Endothelial cell of umbilical vein (primary cell): ENCODE results near the gene CXCR6. TPM values are rescaled to one million over a fixed set of nuclear protein-coding genes. Genes with fewer than 3 reads are reported as not detected.
A peak's percentile ranks its signal among the peaks of the same experiment; 100 is the strongest.

Experiments used
- BruUV-seq: library from RNA; stranded (reverse); fragments of 400-500 nt; replicated peaks from 2 replicates; lab custom pipeline; 2021; lab: Mats Ljungman, UMichigan
- CTCF ChIA-PET: fragments of 300-600, 350-600 bp; sonication (Branson Sonifier 250); formaldehyde crosslinking; loops from one replicate; lab custom pipeline; 2021; ENCODE audit warnings: antibody characterized with exemption, inconsistent platforms; lab: Charles Lee
- POLR2A ChIA-PET: fragments of 300-600, 350-600 bp; sonication (Branson Sonifier 250); formaldehyde crosslinking; loops from one replicate; lab custom pipeline; 2021; ENCODE audit warnings: antibody characterized with exemption, inconsistent platforms; lab: Charles Lee
- DNase-seq: peaks from one replicate; pipeline ENCODE4 v3.0.0-alpha.2; 2011; ENCODE audit warnings: low read depth, low spot score
- FAIRE-seq: peaks from 2 replicates; lab custom pipeline; 2011; peaks lifted over from hg19 to GRCh38; lab: Jason Lieb, UNC
- H2AFZ ChIP-seq: 2 replicates; pipeline ENCODE4 v1.6.0; 2012; ENCODE audit warnings: low read depth, low read length, control low read depth, inconsistent platforms
- H3K27ac ChIP-seq: 2 replicates; pipeline ENCODE4 v1.5.1; 2011; ENCODE audit warnings: low read depth, mild to moderate bottlenecking, control low read depth, low read length, moderate library complexity; ENCODE audit not compliant: insufficient read depth
- H3K27me3 ChIP-seq, 2 experiments: 2 replicates each; pipeline versions ENCODE4 v1.6.0 to v1.6.1; 2011; ENCODE audit warnings: low read length in 2 of 2, mixed read lengths in 1 of 2; ENCODE audit not compliant: control insufficient read depth in 2 of 2, insufficient read depth in 2 of 2
- H3K36me3 ChIP-seq, 2 experiments: 2 replicates in 1 of 2; 3 replicates in 1 of 2; pipeline ENCODE4 v1.5.1; 2011; ENCODE audit warnings: low read length in 2 of 2, mild to moderate bottlenecking in 1 of 2, moderate library complexity in 1 of 2; ENCODE audit not compliant: control insufficient read depth in 2 of 2, insufficient read depth in 2 of 2; ENCODE audit errors: extremely low read depth in 1 of 2
- H3K4me1 ChIP-seq: 3 replicates; pipeline ENCODE4 v1.5.1; 2011; ENCODE audit warnings: mild to moderate bottlenecking, low read length; ENCODE audit not compliant: control insufficient read depth, insufficient read depth; ENCODE audit errors: extremely low read depth
- H3K4me2 ChIP-seq: 2 replicates; pipeline ENCODE4 v1.6.1; 2011; ENCODE audit warnings: low read length, control low read depth, mixed read lengths; ENCODE audit not compliant: insufficient read depth
- H3K4me3 ChIP-seq, 3 experiments: fragments of 200-600 bp in 1 of 3; sonication (generic), shearing (Covaris generic) in 1 of 3; replicated peaks in 1 of 3; 2 replicates each; pipeline ENCODE4 v1.5.1; 2011 to 2016; ENCODE audit warnings: control low read depth in 3 of 3, low read length in 3 of 3, mild to moderate bottlenecking in 2 of 3, inconsistent platforms in 1 of 3, low read depth in 1 of 3, moderate library complexity in 1 of 3; ENCODE audit not compliant: insufficient read depth in 1 of 3
- H3K79me2 ChIP-seq: 2 replicates; pipeline ENCODE4 v1.6.0; 2012; ENCODE audit warnings: low read length, inconsistent platforms; ENCODE audit not compliant: control insufficient read depth, insufficient read depth
- H3K9ac ChIP-seq: replicated peaks from 2 replicates; pipeline ENCODE3; 2011; ENCODE audit warnings: low read length, control low read depth; ENCODE audit not compliant: insufficient read depth; ENCODE audit errors: extremely low read depth
- H3K9me1 ChIP-seq: replicated peaks from 3 replicates; pipeline ENCODE4 v1.6.0; 2011; ENCODE audit warnings: mild to moderate bottlenecking, low read length; ENCODE audit not compliant: control insufficient read depth, insufficient read depth; ENCODE audit errors: extremely low read depth
- H3K9me3 ChIP-seq: replicated peaks from 2 replicates; pipeline ENCODE4 v1.5.1; 2012; ENCODE audit warnings: low read length, inconsistent platforms; ENCODE audit not compliant: control insufficient read depth, insufficient read depth
- H4K20me1 ChIP-seq: replicated peaks from 2 replicates; pipeline ENCODE3; 2011; ENCODE audit warnings: mild to moderate bottlenecking, low read length; ENCODE audit not compliant: control insufficient read depth, insufficient read depth; ENCODE audit errors: extremely low read depth
- CTCF ChIP-seq, 2 donors: IDR thresholded peaks; 1 replicate in 1 of 2; 2 replicates in 1 of 2; pipeline ENCODE4 v1.5.1; 2011; ENCODE audit warnings: low read length in 2 of 2, mild to moderate bottlenecking in 2 of 2, moderate library complexity in 2 of 2, control low read depth in 1 of 2, inconsistent platforms in 1 of 2, low read depth in 1 of 2; ENCODE audit not compliant: insufficient read depth in 1 of 2; ENCODE audit errors: extremely low read depth in 1 of 2
- EZH2 ChIP-seq: IDR thresholded peaks from 2 replicates; pipeline ENCODE4 v1.6.1; 2012; ENCODE audit warnings: borderline replicate concordance, low read depth, mild to moderate bottlenecking, moderate library complexity, low read length, inconsistent platforms; ENCODE audit not compliant: severe bottlenecking
- MYC ChIP-seq: IDR thresholded peaks from one replicate; pipeline ENCODE4 v1.6.1; 2011; ENCODE audit warnings: mild to moderate bottlenecking, low read depth, low read length
- POLR2AphosphoS5 ChIP-seq: IDR thresholded peaks from 2 replicates; pipeline ENCODE4 v1.6.1; 2012; ENCODE audit warnings: low read depth, mild to moderate bottlenecking, control low read depth, low read length, moderate library complexity; ENCODE audit not compliant: insufficient read depth
- dilution Hi-C: fragments of 300-500 bp; cut with MboI; formaldehyde crosslinking; loops from one replicate; pipeline ENCODE4 v1.15.0; 2019; ENCODE audit warnings: low sequenced_read_pairs; ENCODE audit not compliant: extremely low pct_ligation_motif_present
- intact Hi-C: fragments of 100-400 bp; cut with micrococcal nuclease; formaldehyde crosslinking; loops from one replicate; pipeline ENCODE4 v1.10.0; 2022
- polyA plus RNA-seq, 4 experiments: library from polyadenylated mRNA; depleted of rRNA in 3 of 4; stranded (reverse) in 3 of 4; unstranded in 1 of 4; fragments of >200 nt; gene quantifications; 2 replicates each; pipeline versions ENCODE4 v1.2.1 to v1.2.3, GENCODE V29; 2011 to 2012; ENCODE audit warnings: missing spikeins in 1 of 4
- total RNA-seq: library from RNA; stranded (reverse); gene quantifications from 2 replicates; pipeline ENCODE4 v1.2.3, GENCODE V29; 2021
- TF ChIP-seq, protein P1 (sequence below): IDR thresholded peaks from 2 replicates; pipeline ENCODE4 v1.6.1; 2011; ENCODE audit not compliant: insufficient read depth, insufficient read length

The CXCR6 gene
- total and polyA plus RNA-seq, 2 donors (not counting 3 experiments of a cell fraction or from before 2014, with no cell fraction given), result not detected

- intact Hi-C loops, result loop anchor here (1.0 to 2.0 kb wide), 4 partner anchors 57 to 489 kb away; partner anchors contain the start of gene FYCO1
- Histone ChIP-seq H4K20me1 (no peaks in the 10 kb centered on the region), H2AFZ (no peak overlapping the region), H3K27me3 (no peaks in the 10 kb centered on the region), H3K9me3 (no peaks in the 10 kb centered on the region), H3K9me1 (no peaks in the 10 kb centered on the region), H3K79me2 (no peaks in the 10 kb centered on the region), H3K36me3 (peaks cover 0 to 2% of the 10 kb centered on the region in 2 experiments), H3K9ac (no peak overlapping the region), H3K4me1 (no peaks in the 10 kb centered on the region), H3K4me3 (no peak overlapping the region), H3K27ac (no peak overlapping the region), H3K4me2 (no peak overlapping the region)
- FAIRE-seq (no peak), DNase-seq (no peak)
- dilution Hi-C loops, result no loop called here
- no TSS peak for BruUV-seq
- TF ChIP-seq POLR2AphosphoS5 (no peak), EZH2 (no peak), MYC (no peak)
- CTCF ChIA-PET, result interaction anchor here (0.6 to 5.0 kb wide), 28 partner anchors 9 to 620 kb away, joined by 3 to 212 read pairs (median 5); partner anchors contain the start of gene LZTFL1
- POLR2A ChIA-PET, result no interaction called here
Observed at GRCh38 chr3:45938043-45938435, 5.2 kb upstream of the CXCR6 start.

DNA sequence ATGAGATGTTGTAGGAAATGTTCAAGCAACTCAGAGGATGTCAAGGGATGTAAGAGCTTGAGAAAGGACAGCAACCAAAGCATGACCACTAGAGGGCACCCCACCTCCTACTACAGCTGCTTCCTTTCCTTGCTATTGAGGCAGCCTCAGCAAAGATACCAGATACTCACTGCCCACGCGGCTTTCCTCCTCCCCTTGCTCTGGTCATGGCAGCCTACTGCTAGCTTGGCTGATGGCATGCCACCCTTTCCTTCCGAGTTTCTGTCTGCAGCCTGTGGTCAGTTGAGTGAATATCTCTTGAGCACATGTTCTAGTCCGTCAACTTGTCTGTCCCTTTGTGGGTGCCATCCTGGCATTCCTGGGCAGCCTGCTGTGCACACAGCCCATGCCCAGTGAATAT lies 4.4 kb upstream of the CXCR6 start:
- Histone ChIP-seq H3K36me3 (peaks cover 0 to 2% of the 10 kb centered on the region in 2 experiments), H3K27me3 (no peaks in the 10 kb centered on the region), H3K4me2 (no peak overlapping the region), H3K4me1 (no peaks in the 10 kb centered on the region), H4K20me1 (no peaks in the 10 kb centered on the region), H3K9me3 (no peaks in the 10 kb centered on the region), H3K9me1 (no peaks in the 10 kb centered on the region), H3K79me2 (no peaks in the 10 kb centered on the region), H2AFZ (no peak overlapping the region), H3K27ac (no peak overlapping the region), H3K9ac (no peak overlapping the region), H3K4me3 (no peak overlapping the region)
- peak; percentile 86 for DNase-seq
- BruUV-seq, result no TSS peak
- dilution Hi-C loops (no loop called here), intact Hi-C loops (loop anchor here (1.0 to 2.0 kb wide), 4 partner anchors 56 to 488 kb away; partner anchors contain the start of gene FYCO1)
- peak; percentile 96 for FAIRE-seq
- CTCF ChIA-PET, result interaction anchor here (0.5 to 5.0 kb wide), 39 partner anchors 9 to 962 kb away, joined by 3 to 212 read pairs (median 4); partner anchors contain the start of gene LZTFL1
- POLR2A ChIA-PET, result no interaction called here
- TF ChIP-seq, protein P1, sequence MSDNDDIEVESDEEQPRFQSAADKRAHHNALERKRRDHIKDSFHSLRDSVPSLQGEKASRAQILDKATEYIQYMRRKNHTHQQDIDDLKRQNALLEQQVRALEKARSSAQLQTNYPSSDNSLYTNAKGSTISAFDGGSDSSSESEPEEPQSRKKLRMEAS, result no peak
- peak; percentile 90 to 93 for TF ChIP-seq CTCF (IDR thresholded peaks at IDR 0.05; ENCODE audit: extremely low read depth in 1 of 2, insufficient read depth in 1 of 2, low read depth in 1 of 2, low read length in 2 of 2)
